H1 (cell line): Measurements from ENCODE around the gene RGR. TPM values are rescaled to one million over a fixed set of nuclear protein-coding genes. Genes with fewer than 3 reads are reported as not detected.

ENCODE experiments used
- CTCF ChIA-PET: fragments of 300-600 bp; sonication (Branson Sonifier 250); formaldehyde crosslinking; loops from one replicate; lab custom pipeline; 2021; ENCODE audit not compliant: partially characterized antibody; lab: Charles Lee
- POLR2A ChIA-PET: fragments of 300-600 bp; sonication (Branson Sonifier 250); formaldehyde crosslinking; loops from one replicate; lab custom pipeline; 2021; ENCODE audit warnings: inconsistent platforms; ENCODE audit not compliant: partially characterized antibody; lab: Charles Lee
- DNase-seq, 2 experiments: peaks; one replicate each; pipeline versions ENCODE4 v3.0.0 to v3.0.0-alpha.2; 2010 to 2022; ENCODE audit warnings: low spot score in 2 of 2, low read depth in 1 of 2, mixed read lengths in 1 of 2
- FAIRE-seq: peaks from 2 replicates; lab custom pipeline; 2011; peaks lifted over from hg19 to GRCh38; lab: Jason Lieb, UNC
- H2AFZ ChIP-seq: 2 replicates; pipeline ENCODE4 v1.8.1; 2012; ENCODE audit warnings: low read length, inconsistent platforms
- H2AK5ac ChIP-seq: 2 replicates; pipeline ENCODE4 v1.6.1; 2013; ENCODE audit warnings: low read depth, low read length
- H2BK120ac ChIP-seq: replicated peaks from 2 replicates; pipeline ENCODE3; 2013; ENCODE audit warnings: low read depth, low read length, inconsistent platforms
- H2BK12ac ChIP-seq: 2 replicates; pipeline ENCODE4 v1.6.1; 2013; ENCODE audit warnings: low read depth, low read length
- H2BK15ac ChIP-seq: 2 replicates; pipeline ENCODE4 v1.6.1; 2013; ENCODE audit warnings: low read length
- H2BK20ac ChIP-seq: 2 replicates; pipeline ENCODE4 v1.6.1; 2013; ENCODE audit warnings: low read length
- H2BK5ac ChIP-seq: 2 replicates; pipeline ENCODE4 v1.6.1; 2013; ENCODE audit warnings: low read depth, low read length
- H3K14ac ChIP-seq: 2 replicates; pipeline ENCODE4 v1.6.1; 2013; ENCODE audit warnings: inconsistent platforms; ENCODE audit not compliant: insufficient read length
- H3K18ac ChIP-seq: 2 replicates; pipeline ENCODE4 v1.6.1; 2013; ENCODE audit warnings: low read length; ENCODE audit errors: extremely low read depth
- H3K23ac ChIP-seq: 2 replicates; pipeline ENCODE4 v1.6.1; 2013; ENCODE audit warnings: inconsistent platforms; ENCODE audit not compliant: insufficient read length
- H3K23me2 ChIP-seq: 2 replicates; pipeline ENCODE4 v1.6.1; 2013; ENCODE audit warnings: low read depth, low read length
- H3K27ac ChIP-seq: 2 replicates; pipeline ENCODE4 v1.6.1; 2011; ENCODE audit warnings: low read depth, low read length, inconsistent platforms
- H3K27me3 ChIP-seq, 4 experiments: replicated peaks in 1 of 4; 1 replicate in 1 of 4; 2 replicates in 3 of 4; pipeline versions ENCODE4 v1.6.1 to v1.8.1; 2011 to 2013; ENCODE audit warnings: low read length in 3 of 4, mild to moderate bottlenecking in 3 of 4, inconsistent platforms in 2 of 4, mixed read lengths in 2 of 4, moderate library complexity in 1 of 4; ENCODE audit not compliant: control insufficient read depth in 3 of 4, insufficient read depth in 3 of 4; ENCODE audit errors: extremely low read depth in 1 of 4
- H3K36me3 ChIP-seq, 4 experiments: 2 replicates each; pipeline versions ENCODE4 v1.6.1 to v1.8.1; 2011 to 2013; ENCODE audit warnings: mild to moderate bottlenecking in 4 of 4, low read length in 3 of 4, moderate library complexity in 2 of 4, control low read depth in 1 of 4, inconsistent platforms in 1 of 4; ENCODE audit not compliant: insufficient read depth in 4 of 4, control insufficient read depth in 2 of 4
- H3K4ac ChIP-seq: replicated peaks from 2 replicates; pipeline ENCODE3; 2013; ENCODE audit warnings: low read length, low read depth, mixed read lengths, inconsistent platforms; ENCODE audit not compliant: insufficient read length
- H3K4me1 ChIP-seq, 4 experiments: replicated peaks in 1 of 4; 1 replicate in 1 of 4; 2 replicates in 3 of 4; pipeline versions ENCODE4 v1.6.1 to v1.8.1; 2011 to 2013; ENCODE audit warnings: low read length in 3 of 4, inconsistent platforms in 2 of 4, mixed read lengths in 1 of 4; ENCODE audit not compliant: insufficient read depth in 4 of 4, control insufficient read depth in 3 of 4
- H3K4me2 ChIP-seq, 2 experiments: 2 replicates each; pipeline versions ENCODE4 v1.6.1 to v1.8.1; 2011 to 2013; ENCODE audit warnings: low read depth in 2 of 2, low read length in 2 of 2, control low read depth in 1 of 2, inconsistent platforms in 1 of 2, mild to moderate bottlenecking in 1 of 2; ENCODE audit not compliant: insufficient read depth in 1 of 2
- H3K4me3 ChIP-seq, 4 experiments: fragments of 200-600, 300-600 bp in 1 of 4; sonication (generic), shearing (Covaris generic), sonication (Bioruptor Twin) in 1 of 4; 2 replicates each; pipeline versions ENCODE4 v1.5.1 to v1.8.1; 2011 to 2016; ENCODE audit warnings: low read length in 4 of 4, low read depth in 3 of 4, control low read depth in 2 of 4, inconsistent platforms in 2 of 4, mild to moderate bottlenecking in 2 of 4, mixed read lengths in 1 of 4, moderate library complexity in 1 of 4; ENCODE audit not compliant: insufficient read depth in 2 of 4; ENCODE audit errors: extremely low read depth in 1 of 4
- H3K56ac ChIP-seq: replicated peaks from 2 replicates; pipeline ENCODE3; 2013; ENCODE audit warnings: low read depth, mild to moderate bottlenecking, mixed read lengths, low read length, inconsistent platforms; ENCODE audit not compliant: insufficient read length
- H3K79me1 ChIP-seq: 2 replicates; pipeline ENCODE4 v1.6.1; 2013; ENCODE audit warnings: low read depth, low read length, control low read depth
- H3K79me2 ChIP-seq, 2 experiments: 2 replicates each; pipeline versions ENCODE4 v1.6.1 to v1.8.1; 2012 to 2013; ENCODE audit warnings: low read length in 2 of 2, mild to moderate bottlenecking in 2 of 2, inconsistent platforms in 1 of 2; ENCODE audit not compliant: insufficient read depth in 2 of 2, control insufficient read depth in 1 of 2
- H3K9ac ChIP-seq, 4 experiments: replicated peaks in 1 of 4; 1 replicate in 1 of 4; 2 replicates in 3 of 4; pipeline versions ENCODE4 v1.6.1 to v1.8.1; 2011 to 2013; ENCODE audit warnings: low read depth in 3 of 4, low read length in 3 of 4, control low read depth in 2 of 4, mild to moderate bottlenecking in 2 of 4, moderate library complexity in 2 of 4, inconsistent platforms in 1 of 4; ENCODE audit errors: extremely low read depth in 1 of 4
- H3K9me3 ChIP-seq, 2 experiments: 2 replicates each; pipeline versions ENCODE4 v1.6.1 to v1.8.1; 2012 to 2013; ENCODE audit warnings: mild to moderate bottlenecking in 2 of 2, moderate library complexity in 2 of 2, control low read depth in 1 of 2, inconsistent platforms in 1 of 2, low read depth in 1 of 2, low read length in 1 of 2, mixed read lengths in 1 of 2; ENCODE audit not compliant: insufficient read depth in 2 of 2
- H4K20me1 ChIP-seq, 2 experiments: replicated peaks in 1 of 2; 2 replicates each; pipeline versions ENCODE3 to v1.8.1; 2011 to 2013; ENCODE audit warnings: inconsistent platforms in 2 of 2, low read length in 2 of 2, mild to moderate bottlenecking in 1 of 2; ENCODE audit not compliant: insufficient read depth in 2 of 2, control insufficient read depth in 1 of 2
- H4K5ac ChIP-seq: 2 replicates; pipeline ENCODE4 v1.6.1; 2013; ENCODE audit warnings: low read length, low read depth, mixed read lengths, inconsistent platforms; ENCODE audit not compliant: insufficient read length
- H4K8ac ChIP-seq: 2 replicates; pipeline ENCODE4 v1.8.0; 2013; ENCODE audit warnings: mild to moderate bottlenecking, moderate library complexity, low read length, inconsistent platforms; ENCODE audit not compliant: insufficient read depth; ENCODE audit errors: extremely low read depth
- H4K91ac ChIP-seq: replicated peaks from 2 replicates; pipeline ENCODE3; 2013; ENCODE audit warnings: low read length, mixed read lengths, inconsistent platforms; ENCODE audit not compliant: insufficient read length
- BRCA1 ChIP-seq: IDR thresholded peaks from 2 replicates; pipeline ENCODE4 v1.6.1; 2012; ENCODE audit warnings: low read depth, low read length, improper control_type of control experiment
- CHD1 ChIP-seq: IDR thresholded peaks from 2 replicates; pipeline ENCODE4 v1.6.1; 2012; ENCODE audit warnings: low read depth, low read length, improper control_type of control experiment
- EP300 ChIP-seq, 2 experiments: IDR thresholded peaks; 1 replicate in 1 of 2; 2 replicates in 1 of 2; pipeline ENCODE4 v1.6.1; 2011 to 2012; ENCODE audit warnings: low read depth in 2 of 2, low read length in 2 of 2, mild to moderate bottlenecking in 2 of 2, borderline replicate concordance in 1 of 2, inconsistent platforms in 1 of 2, moderate library complexity in 1 of 2
- HDAC2 ChIP-seq, 2 experiments: fragments of 300-600 bp in 1 of 2; sonication (generic) in 1 of 2; IDR thresholded peaks; 2 replicates each; pipeline ENCODE4 v1.6.1; 2011 to 2012; ENCODE audit warnings: low read depth in 2 of 2, low read length in 2 of 2, mild to moderate bottlenecking in 2 of 2, moderate library complexity in 2 of 2, borderline replicate concordance in 1 of 2, inconsistent platforms in 1 of 2
- JUND ChIP-seq: IDR thresholded peaks from 2 replicates; pipeline ENCODE4 v1.6.1; 2011; ENCODE audit warnings: mild to moderate bottlenecking, improper control_type of control experiment, low read length
- NANOG ChIP-seq: IDR thresholded peaks from 2 replicates; pipeline ENCODE4 v1.6.1; 2011; ENCODE audit warnings: low read length, low read depth, mild to moderate bottlenecking, inconsistent platforms; ENCODE audit not compliant: insufficient read depth, poor library complexity, severe bottlenecking
- RAD21 ChIP-seq, 2 experiments: IDR thresholded peaks in 1 of 2; conservative IDR thresholded peaks in 1 of 2; 2 replicates each; pipeline ENCODE4 v1.6.1; 2011; ENCODE audit warnings: low read depth in 2 of 2, low read length in 2 of 2, improper control_type of control experiment in 1 of 2, inconsistent platforms in 1 of 2, mild to moderate bottlenecking in 1 of 2, moderate library complexity in 1 of 2
- RFX5 ChIP-seq: IDR thresholded peaks from 2 replicates; pipeline ENCODE4 v1.6.1; 2011; ENCODE audit warnings: low read depth, low read length, improper control_type of control experiment, borderline replicate concordance
- SAP30 ChIP-seq: fragments of 300-600 bp; sonication (generic); IDR thresholded peaks from 2 replicates; pipeline ENCODE4 v1.7.1; 2012; ENCODE audit warnings: low read length, moderate library complexity, mild to moderate bottlenecking, inconsistent platforms; ENCODE audit not compliant: insufficient read depth, insufficient replicate concordance
- SIRT6 ChIP-seq: IDR thresholded peaks from one replicate; pipeline ENCODE4 v1.7.1; 2012; ENCODE audit warnings: low read length, inconsistent platforms
- TEAD4 ChIP-seq: IDR thresholded peaks from 2 replicates; pipeline ENCODE4 v1.6.1; 2012; ENCODE audit warnings: low read depth, low read length, inconsistent platforms, mixed read lengths
- WGBS, 2 experiments: shearing (Covaris generic) in 1 of 2; methylation state at CpG; one replicate each; pipeline versions ENCODE4 v1.1.6 to v1.1.7; 2013 to 2015; ENCODE audit warnings: low lambda C conversion rate in 2 of 2, mixed read lengths in 2 of 2, inconsistent platforms in 1 of 2, low coverage in 1 of 2, missing lambda C conversion rate in 1 of 2; ENCODE audit not compliant: insufficient replicate concordance in 2 of 2, insufficient coverage in 1 of 2, insufficient read length in 1 of 2; ENCODE audit errors: extremely low coverage in 1 of 2, missing lambda C conversion rate in 1 of 2; 5-methylcytosine and 5-hydroxymethylcytosine counted together
- polyA plus RNA-seq, 7 experiments: library from polyadenylated mRNA; depleted of rRNA in 3 of 7; stranded (reverse) in 5 of 7; unstranded in 2 of 7; fragments of >200 nt in 5 of 7; fragments of 200-250 nt in 2 of 7; gene quantifications; 1 replicate in 5 of 7; 2 replicates in 1 of 7; 4 replicates in 1 of 7; pipeline versions ENCODE4 v1.2.1 to v1.2.3, GENCODE V29; 2011 to 2013; ENCODE audit warnings: missing spikeins in 2 of 7, mixed read lengths in 2 of 7
- total RNA-seq: library from RNA; stranded (reverse); fragmentation: NEBNext Ultra II Directional; extraction: Animal tissue kit (Norgen Biotek cat#: 25700); gene quantifications from 2 replicates; pipeline ENCODE4 v1.2.1, GENCODE V29; 2021

Gene RGR
- total and polyA plus RNA-seq, 2 of the 8 experiments (the other 6 are each of a cell fraction or from before 2014, with no cell fraction given) = not detected

- no peak overlapping the region for H2BK15ac ChIP-seq
- no peak overlapping the region for H3K18ac ChIP-seq
- no peak overlapping the region for H2BK5ac ChIP-seq
- H3K4ac ChIP-seq = no peak overlapping the region
- POLR2A ChIA-PET = interaction anchor here (1.0 to 1.2 kb wide), 3 partner anchors 36 to 76 kb away, joined by 3 read pairs; partner anchors contain the start of gene GHITM
- no peak overlapping the region for H4K91ac ChIP-seq
- H4K8ac ChIP-seq = no peak overlapping the region; the same call in 1 of the 2 replicates
- H3K4me1 ChIP-seq = peaks cover 0 to 4% (median 0%) of the 10 kb centered on the region in 4 experiments; a peak in 1 of 7 replicates
- H3K23me2 ChIP-seq = no peaks in the 10 kb centered on the region
- no peaks in the 10 kb centered on the region for H3K79me2 ChIP-seq
- no peaks in the 10 kb centered on the region for H4K20me1 ChIP-seq
- 61% methylated on average over 11 of the region's 12 CpGs; no CpG with 5 or more reads in 1 of the 2 experiments for WGBS, 2 experiments
- no peaks in the 10 kb centered on the region for H3K9me3 ChIP-seq
- H2BK12ac ChIP-seq = no peak overlapping the region
- no peak overlapping the region for H3K4me3 ChIP-seq
- H2AK5ac ChIP-seq = no peak overlapping the region
- no peaks in the 10 kb centered on the region for H3K79me1 ChIP-seq
- no peak overlapping the region for H2AFZ ChIP-seq
- H3K36me3 ChIP-seq = no peaks in the 10 kb centered on the region
- no peak overlapping the region for H3K9ac ChIP-seq
- CTCF ChIA-PET = interaction anchor here (0.6 to 8.8 kb wide), 51 partner anchors 10 to 501 kb away, joined by 3 to 113 read pairs (median 4); partner anchors contain the start of genes CDHR1, LRIT1, LRIT2 and RGR
- FAIRE-seq (peak; percentile 89), DNase-seq (peak; percentile 57 to 84)
- no peak overlapping the region for H3K27ac ChIP-seq
- H3K4me2 ChIP-seq = no peak overlapping the region
- H4K5ac ChIP-seq = no peak overlapping the region
- no peak overlapping the region for H3K23ac ChIP-seq
- no peak overlapping the region for H2BK20ac ChIP-seq
- H3K56ac ChIP-seq = no peak overlapping the region
- no peak overlapping the region for H2BK120ac ChIP-seq
- no peak overlapping the region for H3K14ac ChIP-seq
- H3K27me3 ChIP-seq = no peaks in the 10 kb centered on the region
- no peak for TF ChIP-seq SAP30
- no peak for TF ChIP-seq BRCA1
- no peak for TF ChIP-seq TEAD4
- TF ChIP-seq CHD1 = peak; percentile 71; the same call in 1 of the 2 replicates
- TF ChIP-seq NANOG = no peak
- no peak for TF ChIP-seq RFX5
- peak in 1 of 2 experiments; percentile 86; a peak in 2 of 3 replicates for TF ChIP-seq EP300 (IDR thresholded peaks at IDR 0.05; ENCODE audit: borderline replicate concordance in 1 of 2, low read depth in 2 of 2, low read length in 2 of 2)
- TF ChIP-seq SIRT6 = no peak
- peak; percentile 55 to 70 for TF ChIP-seq RAD21 (IDR thresholded peaks at IDR 0.05 in 1 of 2, conservative IDR thresholded peaks at IDR 0.05 in 1 of 2; ENCODE audit: low read depth in 2 of 2, low read length in 2 of 2)
- peak; percentile 73 for TF ChIP-seq JUND
- no peak for TF ChIP-seq HDAC2 (IDR thresholded peaks at IDR 0.05; ENCODE audit: borderline replicate concordance in 1 of 2, low read depth in 2 of 2, low read length in 2 of 2)
Observed at GRCh38 chr10:84214612-84215235, 30.1 kb upstream of the RGR start.
